ENCODE data around the gene PROB1. TPM values are rescaled to one million over a fixed set of nuclear protein-coding genes. Genes with fewer than 3 reads are reported as not detected.
"Not testable (repeated sequence)": the region's sequence is repeated elsewhere in the genome, so short reads cannot be mapped to it uniquely, and the experiment has no call there.

Gene PROB1
- total and polyA plus RNA-seq, 2 experiments from 2014 or later = 0.10 to 0.63 TPM

DNA sequence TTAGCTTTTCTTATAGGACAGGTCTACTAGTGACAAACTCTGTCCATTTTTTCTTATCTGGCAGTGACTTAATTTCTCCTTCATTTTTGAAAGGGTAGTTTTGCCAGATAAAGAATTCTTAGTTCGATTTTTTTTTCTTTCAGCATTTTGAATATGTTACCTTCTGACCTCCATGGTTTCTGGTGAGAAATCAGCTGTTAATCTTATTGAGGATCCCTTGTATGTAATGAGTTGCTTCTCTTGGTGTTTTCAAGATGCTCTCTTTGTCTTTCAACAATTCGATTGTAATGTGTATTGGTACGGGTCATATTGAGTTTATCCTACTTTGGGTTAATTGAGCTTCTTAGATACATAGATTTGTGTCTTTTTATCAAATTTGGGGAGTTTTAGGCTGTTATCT, 40.7 kb downstream of the PROB1 start:
- Histone ChIP-seq H2AFZ (no peak overlapping the region), H3K36me3 (replicated peaks; ENCODE audit: insufficient read depth, low read depth) (no peaks in the 10 kb centered on the region), H3K9me3 (ENCODE audit: low read depth) (peaks cover 4% of the 10 kb centered on the region), H3K4me3 (no peak overlapping the region), H3K4me1 (ENCODE audit: insufficient read depth) (no peaks in the 10 kb centered on the region), H3K79me2 (peaks cover 100% of the 10 kb centered on the region), H3K4me2 (no peak overlapping the region), H3K27me3 (no peaks in the 10 kb centered on the region), H3K9me2 (replicated peaks; ENCODE audit: insufficient read depth) (no peaks in the 10 kb centered on the region), H3K27ac (no peak overlapping the region), H4K20me1 (ENCODE audit: insufficient read depth, poor library complexity, severe bottlenecking) (peaks cover 99% of the 10 kb centered on the region)
- 99% methylated on average over 3 of the region's 3 CpGs for whole genome bisulfite sequencing (ENCODE audit: low lambda C conversion rate, missing lambda C conversion rate)
- no peak for DNase-seq (ENCODE audit: low spot score)
- no peak for TF ChIP-seq EZH2 (IDR thresholded peaks at IDR 0.05; ENCODE audit: borderline replicate concordance)
- TF ChIP-seq EZH2phosphoT487 (IDR thresholded peaks at IDR 0.05; ENCODE audit: low read depth, severe bottlenecking, unreplicated experiment) = no peak
- TF ChIP-seq, protein P1, sequence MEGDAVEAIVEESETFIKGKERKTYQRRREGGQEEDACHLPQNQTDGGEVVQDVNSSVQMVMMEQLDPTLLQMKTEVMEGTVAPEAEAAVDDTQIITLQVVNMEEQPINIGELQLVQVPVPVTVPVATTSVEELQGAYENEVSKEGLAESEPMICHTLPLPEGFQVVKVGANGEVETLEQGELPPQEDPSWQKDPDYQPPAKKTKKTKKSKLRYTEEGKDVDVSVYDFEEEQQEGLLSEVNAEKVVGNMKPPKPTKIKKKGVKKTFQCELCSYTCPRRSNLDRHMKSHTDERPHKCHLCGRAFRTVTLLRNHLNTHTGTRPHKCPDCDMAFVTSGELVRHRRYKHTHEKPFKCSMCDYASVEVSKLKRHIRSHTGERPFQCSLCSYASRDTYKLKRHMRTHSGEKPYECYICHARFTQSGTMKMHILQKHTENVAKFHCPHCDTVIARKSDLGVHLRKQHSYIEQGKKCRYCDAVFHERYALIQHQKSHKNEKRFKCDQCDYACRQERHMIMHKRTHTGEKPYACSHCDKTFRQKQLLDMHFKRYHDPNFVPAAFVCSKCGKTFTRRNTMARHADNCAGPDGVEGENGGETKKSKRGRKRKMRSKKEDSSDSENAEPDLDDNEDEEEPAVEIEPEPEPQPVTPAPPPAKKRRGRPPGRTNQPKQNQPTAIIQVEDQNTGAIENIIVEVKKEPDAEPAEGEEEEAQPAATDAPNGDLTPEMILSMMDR (IDR thresholded peaks at IDR 0.05; ENCODE audit: poor library complexity) = no peak

DNA sequence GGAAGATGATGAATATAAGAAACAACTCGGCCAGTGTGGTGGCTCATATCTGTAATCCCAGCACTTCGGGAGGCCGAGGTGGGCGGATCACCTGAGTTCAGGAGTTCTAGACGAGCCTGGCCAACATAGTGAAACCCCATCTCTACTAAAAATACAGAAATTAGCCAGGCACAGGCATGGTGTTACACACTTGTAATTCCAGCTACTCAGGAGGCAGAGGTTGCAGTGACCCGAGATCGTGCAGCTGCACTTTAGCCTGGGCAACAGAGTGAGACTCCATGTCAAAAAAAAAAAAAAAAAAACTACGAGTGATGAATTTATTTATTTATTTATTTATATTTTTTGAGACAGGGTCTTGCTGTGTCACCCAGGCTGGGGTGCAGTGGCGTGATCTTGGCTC, 47.0 kb downstream of the PROB1 start:
- not testable (repeated sequence) for H3K4me3 ChIP-seq; H2AFZ ChIP-seq; H3K36me3 ChIP-seq (replicated peaks; ENCODE audit: insufficient read depth, low read depth); DNase-seq (ENCODE audit: low spot score); H3K27ac ChIP-seq; H3K4me2 ChIP-seq; H3K9me3 ChIP-seq (ENCODE audit: low read depth); H3K9me2 ChIP-seq (replicated peaks; ENCODE audit: insufficient read depth); H3K27me3 ChIP-seq
- WGBS (ENCODE audit: low lambda C conversion rate, missing lambda C conversion rate) = 94% methylated on average over 9 of the region's 9 CpGs
- H3K79me2 ChIP-seq = peaks cover 100% of the 10 kb centered on the region
- peaks cover 13% of the 10 kb centered on the region for H3K4me1 ChIP-seq (ENCODE audit: insufficient read depth)
- peaks cover 99% of the 10 kb centered on the region for H4K20me1 ChIP-seq (ENCODE audit: insufficient read depth, poor library complexity, severe bottlenecking)

DNA sequence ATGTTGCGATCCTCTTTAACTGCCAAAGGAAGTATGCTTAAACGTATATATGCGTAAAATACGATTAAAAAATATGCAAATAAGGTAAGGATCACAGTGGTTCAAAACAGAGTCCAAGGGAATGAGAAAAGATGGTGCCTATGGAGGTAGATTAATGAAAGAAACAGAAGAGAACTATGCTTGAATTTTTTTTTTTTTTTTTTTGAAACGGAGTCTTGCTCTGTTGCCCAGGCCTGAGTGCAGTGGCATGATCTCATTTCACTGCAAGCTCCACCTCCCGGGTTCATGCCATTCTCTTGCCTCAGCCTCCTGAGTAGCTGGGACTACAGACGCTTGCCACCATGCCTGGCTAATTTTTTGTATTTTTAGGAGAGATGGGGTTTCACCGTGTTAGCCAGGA, 49.5 kb downstream of the PROB1 start:
- H3K36me3 ChIP-seq (replicated peaks; ENCODE audit: insufficient read depth, low read depth); H3K4me3 ChIP-seq; H2AFZ ChIP-seq; H3K9me3 ChIP-seq (ENCODE audit: low read depth); H3K27ac ChIP-seq; DNase-seq (ENCODE audit: low spot score); H3K9me2 ChIP-seq (replicated peaks; ENCODE audit: insufficient read depth); H3K27me3 ChIP-seq; H3K4me2 ChIP-seq: not testable (repeated sequence)
- WGBS (ENCODE audit: low lambda C conversion rate, missing lambda C conversion rate) = 98% methylated on average over 8 of the region's 8 CpGs
- H3K4me1 ChIP-seq (ENCODE audit: insufficient read depth) = peaks cover 18% of the 10 kb centered on the region
- peaks cover 81% of the 10 kb centered on the region for H3K79me2 ChIP-seq
- H4K20me1 ChIP-seq (ENCODE audit: insufficient read depth, poor library complexity, severe bottlenecking) = peaks cover 81% of the 10 kb centered on the region

DNA sequence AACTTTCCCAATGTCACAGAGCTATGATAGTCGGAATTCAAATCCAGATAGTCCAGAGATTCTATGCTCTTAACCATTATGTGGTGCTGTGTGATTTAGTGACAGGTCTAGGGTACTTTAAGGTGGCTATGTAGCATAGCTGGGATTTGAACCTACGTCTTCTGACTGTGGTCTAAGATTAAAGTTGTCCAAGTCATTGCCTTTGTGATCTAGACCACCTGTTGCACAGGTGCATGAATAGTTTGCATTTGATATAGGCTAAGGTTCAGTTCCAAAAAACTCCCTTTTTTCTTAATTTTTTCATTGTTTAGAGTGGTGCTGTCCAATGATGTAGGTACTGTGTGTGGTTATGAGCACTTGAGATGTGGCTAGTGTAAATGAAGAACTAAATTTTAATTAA, 50.7 kb downstream of the PROB1 start:
- no peak for DNase-seq (ENCODE audit: low spot score)
- Histone ChIP-seq H3K27me3 (no peaks in the 10 kb centered on the region), H3K79me2 (peaks cover 69% of the 10 kb centered on the region), H3K9me3 (ENCODE audit: low read depth) (no peaks in the 10 kb centered on the region), H3K4me2 (peak overlapping the region; percentile 90), H3K36me3 (replicated peaks; ENCODE audit: insufficient read depth, low read depth) (no peaks in the 10 kb centered on the region), H4K20me1 (ENCODE audit: insufficient read depth, poor library complexity, severe bottlenecking) (peaks cover 69% of the 10 kb centered on the region), H2AFZ (no peak overlapping the region), H3K27ac (no peak overlapping the region), H3K9me2 (replicated peaks; ENCODE audit: insufficient read depth) (no peaks in the 10 kb centered on the region), H3K4me1 (ENCODE audit: insufficient read depth) (peaks cover 18% of the 10 kb centered on the region), H3K4me3 (no peak overlapping the region)
- 90% methylated on average over 2 of the region's 2 CpGs for WGBS (ENCODE audit: low lambda C conversion rate, missing lambda C conversion rate)
- no peak for TF ChIP-seq EZH2phosphoT487 (IDR thresholded peaks at IDR 0.05; ENCODE audit: low read depth, severe bottlenecking, unreplicated experiment)
- no peak for TF ChIP-seq EZH2 (IDR thresholded peaks at IDR 0.05; ENCODE audit: borderline replicate concordance)
- TF ChIP-seq, protein P1 (IDR thresholded peaks at IDR 0.05; ENCODE audit: poor library complexity) = no peak

All from hepatocyte (in vitro differentiated cells).